Activated B cell treated with CpG ODN at 0.5 μM for 24 hours (primary cell): ENCODE measurements around the gene DRC7. TPM values are rescaled to one million over a fixed set of nuclear protein-coding genes. Genes with fewer than 3 reads are reported as not detected.

ENCODE experiments used
- ATAC-seq: fragments of 200-7000 bp; cut with Tn5 transposase; one replicate; pipeline ENCODE4 v1.10.0; 2021; ENCODE audit warnings: low read depth, mild to moderate bottlenecking, moderate library complexity
- CTCF ChIA-PET: fragments of 350-600 bp; sonication (Branson Sonifier 250); formaldehyde crosslinking; loops from one replicate; lab custom pipeline; 2021; ENCODE audit warnings: antibody characterized with exemption; lab: Charles Lee
- POLR2A ChIA-PET: fragments of 350-600 bp; sonication (Branson Sonifier 250); formaldehyde crosslinking; loops from one replicate; lab custom pipeline; 2021; ENCODE audit warnings: antibody characterized with exemption; lab: Charles Lee
- DNase-seq: peaks from one replicate; pipeline ENCODE4 v3.0.0; 2022
- H3K27ac Mint-ChIP-seq: one replicate; pipeline ENCODE4 v1.8.0; 2020; ENCODE audit warnings: mixed read lengths
- H3K27me3 Mint-ChIP-seq: one replicate; pipeline ENCODE4 v1.8.0; 2021; ENCODE audit warnings: mixed read lengths
- H3K36me3 Mint-ChIP-seq: one replicate; pipeline ENCODE4 v1.8.0; 2021; ENCODE audit warnings: low read depth, mixed read lengths
- H3K4me1 Mint-ChIP-seq: one replicate; pipeline ENCODE4 v1.8.0; 2021; ENCODE audit warnings: mixed read lengths
- H3K4me3 Mint-ChIP-seq: one replicate; pipeline ENCODE4 v1.8.0; 2020; ENCODE audit warnings: mild to moderate bottlenecking, mixed read lengths
- H3K9me3 Mint-ChIP-seq: one replicate; pipeline ENCODE4 v1.8.0; 2020; ENCODE audit warnings: mixed read lengths
- intact Hi-C: fragments of 100-400 bp; cut with micrococcal nuclease; formaldehyde crosslinking; loops from one replicate; pipeline ENCODE4 v1.15.1; 2024
- total RNA-seq: library from RNA; stranded (reverse); gene quantifications from 2 replicates; pipeline ENCODE4 v1.2.3, GENCODE V29; 2022
- TF ChIP-seq, protein P1 (sequence below): fragments of 200-600 bp; IDR thresholded peaks from one replicate; pipeline ENCODE4 v1.8.0; 2022; ENCODE audit warnings: antibody characterized with exemption, mild to moderate bottlenecking

DRC7 gene
- total RNA-seq, 1 donor from 2014 or later, result not detected

DNA sequence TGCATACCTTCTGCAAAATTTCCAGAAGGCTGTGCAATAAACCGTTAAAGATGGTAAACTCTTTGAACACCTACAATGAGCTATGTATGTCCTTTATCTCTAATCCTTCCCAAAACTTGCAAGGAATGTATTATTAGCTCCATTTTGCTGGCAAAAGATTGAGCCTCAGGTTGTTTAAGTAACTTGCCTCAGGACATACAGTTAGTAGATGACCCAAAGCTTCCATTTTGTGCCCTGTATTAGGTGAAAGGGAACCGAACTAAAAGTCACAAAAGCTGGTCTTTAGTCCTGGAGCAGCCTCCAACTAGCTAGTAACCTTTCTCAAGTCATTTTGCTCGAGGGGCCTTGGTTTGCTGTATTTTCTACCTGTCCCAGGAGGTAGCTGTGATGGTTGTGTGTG lies 22.2 kb upstream of the DRC7 start:
- Mint-ChIP-seq H3K4me1 (no peaks in the 10 kb centered on the region), H3K4me3 (no peak overlapping the region), H3K27ac (no peak overlapping the region), H3K27me3 (peaks cover 12% of the 10 kb centered on the region), H3K9me3 (no peaks in the 10 kb centered on the region), H3K36me3 (no peaks in the 10 kb centered on the region)
- intact Hi-C loops, result no loop called here
- DNase-seq (no peak), ATAC-seq (no peak)
- ChIA-PET CTCF (no interaction called here), POLR2A (no interaction called here)
- TF ChIP-seq, protein P1, sequence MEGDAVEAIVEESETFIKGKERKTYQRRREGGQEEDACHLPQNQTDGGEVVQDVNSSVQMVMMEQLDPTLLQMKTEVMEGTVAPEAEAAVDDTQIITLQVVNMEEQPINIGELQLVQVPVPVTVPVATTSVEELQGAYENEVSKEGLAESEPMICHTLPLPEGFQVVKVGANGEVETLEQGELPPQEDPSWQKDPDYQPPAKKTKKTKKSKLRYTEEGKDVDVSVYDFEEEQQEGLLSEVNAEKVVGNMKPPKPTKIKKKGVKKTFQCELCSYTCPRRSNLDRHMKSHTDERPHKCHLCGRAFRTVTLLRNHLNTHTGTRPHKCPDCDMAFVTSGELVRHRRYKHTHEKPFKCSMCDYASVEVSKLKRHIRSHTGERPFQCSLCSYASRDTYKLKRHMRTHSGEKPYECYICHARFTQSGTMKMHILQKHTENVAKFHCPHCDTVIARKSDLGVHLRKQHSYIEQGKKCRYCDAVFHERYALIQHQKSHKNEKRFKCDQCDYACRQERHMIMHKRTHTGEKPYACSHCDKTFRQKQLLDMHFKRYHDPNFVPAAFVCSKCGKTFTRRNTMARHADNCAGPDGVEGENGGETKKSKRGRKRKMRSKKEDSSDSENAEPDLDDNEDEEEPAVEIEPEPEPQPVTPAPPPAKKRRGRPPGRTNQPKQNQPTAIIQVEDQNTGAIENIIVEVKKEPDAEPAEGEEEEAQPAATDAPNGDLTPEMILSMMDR, result no peak

DNA sequence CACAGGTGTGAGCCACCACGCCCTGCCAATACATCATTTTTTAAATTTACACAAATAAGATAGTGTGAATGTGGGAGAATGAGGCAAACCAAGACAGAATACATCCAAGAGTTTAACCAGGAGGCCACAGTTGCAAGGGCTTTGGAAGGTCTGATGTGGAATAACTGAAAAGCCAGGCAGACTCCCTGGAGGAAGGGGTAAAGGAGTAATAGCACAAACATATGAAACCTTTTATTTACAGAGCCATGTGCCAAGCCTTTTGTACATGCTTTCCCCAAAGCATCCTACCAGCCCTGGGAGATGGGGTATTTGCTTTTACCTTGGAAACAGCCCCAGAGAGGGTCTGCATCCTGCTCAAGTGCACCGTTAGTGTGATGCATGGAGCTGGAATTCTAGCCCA lies 21.8 kb upstream of the DRC7 start:
- peaks cover 12% of the 10 kb centered on the region for H3K27me3 Mint-ChIP-seq
- ChIA-PET CTCF (no interaction called here), POLR2A (no interaction called here)
- no peaks in the 10 kb centered on the region for H3K4me1 Mint-ChIP-seq
- H3K4me3 Mint-ChIP-seq, result no peak overlapping the region
- no peaks in the 10 kb centered on the region for H3K36me3 Mint-ChIP-seq
- no peak for DNase-seq
- TF ChIP-seq, protein P1, result no peak
- intact Hi-C loops, result no loop called here
- H3K9me3 Mint-ChIP-seq, result no peaks in the 10 kb centered on the region
- H3K27ac Mint-ChIP-seq, result no peak overlapping the region
- ATAC-seq, result no peak

DNA sequence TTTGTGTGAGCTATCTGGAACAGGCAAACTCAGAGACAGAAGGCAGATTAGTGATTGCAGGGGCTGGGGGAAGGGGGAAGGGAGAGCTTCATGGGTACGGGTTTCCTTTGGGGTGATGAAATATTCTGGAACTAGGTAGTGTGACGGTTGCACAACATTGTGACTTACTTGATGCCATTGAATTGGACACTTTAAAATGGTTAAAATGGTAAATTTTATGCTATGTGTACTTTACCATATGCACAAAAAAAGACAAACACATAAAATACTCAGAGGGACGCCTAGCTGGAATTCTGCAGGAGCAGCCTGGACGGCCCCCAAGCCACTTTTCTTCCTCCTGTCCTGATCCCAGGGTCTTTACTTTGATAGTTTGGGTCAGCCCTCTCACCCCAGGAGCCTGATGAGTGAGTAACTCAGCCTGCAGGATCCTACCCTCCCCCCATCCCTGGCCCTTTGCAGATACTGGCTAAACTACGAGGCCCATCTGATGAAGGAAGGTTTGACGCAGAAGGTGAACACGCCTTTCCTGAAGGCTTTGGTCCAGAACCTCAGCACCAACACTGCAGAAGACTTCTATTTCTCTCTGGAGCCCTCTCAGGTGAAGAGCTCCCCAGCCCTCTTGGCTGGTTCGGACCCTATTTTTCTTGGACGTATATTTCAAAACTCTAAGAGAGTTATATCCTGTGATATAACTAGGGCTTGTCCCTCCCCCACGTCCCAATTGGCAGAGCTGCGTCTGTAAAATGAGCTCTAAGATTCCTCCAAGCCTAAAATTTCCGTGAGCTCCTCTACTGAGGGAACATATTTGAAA lies 18.7 kb upstream of the DRC7 start:
- CTCF ChIA-PET, result no interaction called here
- intact Hi-C loops, result no loop called here
- Mint-ChIP-seq H3K4me1 (no peaks in the 10 kb centered on the region), H3K27ac (no peak overlapping the region), H3K36me3 (no peaks in the 10 kb centered on the region), H3K27me3 (peaks cover 5% of the 10 kb centered on the region), H3K4me3 (no peak overlapping the region), H3K9me3 (no peaks in the 10 kb centered on the region)
- POLR2A ChIA-PET, result no interaction called here
- no peak for DNase-seq
- no peak for ATAC-seq
- TF ChIP-seq, protein P1, result no peak

DNA sequence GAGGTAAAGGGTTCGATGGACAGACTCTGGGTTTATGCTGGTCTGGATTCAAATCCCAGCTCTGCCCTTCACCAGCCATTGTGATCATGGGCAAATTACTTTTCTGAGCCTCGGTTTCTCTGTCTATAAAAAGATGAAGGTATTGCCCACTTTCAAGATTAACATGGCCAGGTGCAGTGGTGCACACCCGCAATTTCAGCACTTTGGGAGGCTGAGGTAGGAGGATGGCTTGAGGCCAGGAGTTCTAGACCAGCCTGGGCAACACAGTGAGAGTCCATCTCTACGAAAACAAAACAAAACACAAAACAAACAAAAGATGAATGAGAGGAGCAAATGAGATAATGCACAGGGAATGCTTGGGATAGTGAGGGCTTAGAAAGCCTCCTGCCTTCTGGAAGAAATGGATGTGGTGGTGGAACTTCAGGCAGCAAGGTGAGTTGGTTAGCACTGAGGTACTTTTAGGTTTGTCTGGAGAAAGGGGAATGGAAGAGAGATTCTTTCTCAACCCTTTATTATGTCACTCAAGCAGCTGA lies 18.0 kb upstream of the DRC7 start:
- ChIA-PET CTCF (no interaction called here), POLR2A (no interaction called here)
- no peaks in the 10 kb centered on the region for H3K9me3 Mint-ChIP-seq
- H3K36me3 Mint-ChIP-seq, result no peaks in the 10 kb centered on the region
- H3K27ac Mint-ChIP-seq, result no peak overlapping the region
- no peaks in the 10 kb centered on the region for H3K4me1 Mint-ChIP-seq
- TF ChIP-seq, protein P1, result no peak
- peaks cover under 1% of the 10 kb centered on the region for H3K27me3 Mint-ChIP-seq
- intact Hi-C loops, result no loop called here
- ATAC-seq, result no peak
- no peak overlapping the region for H3K4me3 Mint-ChIP-seq
- no peak for DNase-seq

DNA sequence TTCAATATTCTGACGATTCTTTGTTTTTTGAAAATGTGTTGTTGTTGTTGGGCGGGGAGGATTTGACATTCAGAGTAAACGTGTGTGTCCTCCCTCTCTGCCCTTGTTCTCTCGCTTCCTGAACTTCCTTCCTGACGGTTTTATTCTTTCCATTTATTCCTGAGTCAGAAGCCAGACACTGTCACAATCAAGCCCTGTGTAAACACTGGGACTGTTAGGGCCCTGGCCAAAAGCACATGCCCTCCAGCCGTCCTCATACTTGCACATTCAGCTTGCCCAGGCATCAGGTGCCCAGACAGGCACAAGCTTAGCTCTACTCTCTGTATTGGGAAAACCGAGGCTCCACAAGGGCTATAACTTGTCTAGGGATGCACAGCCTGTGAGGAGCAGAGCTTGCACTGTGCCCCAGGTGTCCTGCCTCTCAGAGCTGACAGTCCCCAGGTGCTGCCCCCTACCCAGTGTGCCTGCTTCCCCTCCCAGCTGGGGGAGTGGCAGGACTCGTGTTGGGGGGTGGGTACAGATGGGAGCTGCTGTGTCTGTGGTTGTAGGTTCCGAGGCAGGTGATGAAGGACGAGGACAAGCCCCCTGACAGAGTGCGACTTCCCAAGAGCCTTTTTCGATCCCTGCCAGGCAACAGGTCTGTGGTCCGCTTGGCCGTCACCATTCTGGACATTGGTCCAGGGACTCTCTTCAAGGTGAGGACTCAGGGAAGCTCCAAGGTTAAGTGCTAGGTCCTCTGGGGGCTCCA lies 16.8 kb upstream of the DRC7 start:
- ATAC-seq, result no peak
- CTCF ChIA-PET, result no interaction called here
- H3K4me3 Mint-ChIP-seq, result no peak overlapping the region
- H3K4me1 Mint-ChIP-seq, result no peaks in the 10 kb centered on the region
- H3K9me3 Mint-ChIP-seq, result no peaks in the 10 kb centered on the region
- TF ChIP-seq, protein P1, result no peak
- H3K27me3 Mint-ChIP-seq, result no peaks in the 10 kb centered on the region
- intact Hi-C loops, result no loop called here
- POLR2A ChIA-PET, result no interaction called here
- H3K36me3 Mint-ChIP-seq, result no peaks in the 10 kb centered on the region
- DNase-seq, result no peak
- H3K27ac Mint-ChIP-seq, result no peak overlapping the region
